Measurements from ENCODE around the gene SLC7A6.

SLC7A6 gene

DNA sequence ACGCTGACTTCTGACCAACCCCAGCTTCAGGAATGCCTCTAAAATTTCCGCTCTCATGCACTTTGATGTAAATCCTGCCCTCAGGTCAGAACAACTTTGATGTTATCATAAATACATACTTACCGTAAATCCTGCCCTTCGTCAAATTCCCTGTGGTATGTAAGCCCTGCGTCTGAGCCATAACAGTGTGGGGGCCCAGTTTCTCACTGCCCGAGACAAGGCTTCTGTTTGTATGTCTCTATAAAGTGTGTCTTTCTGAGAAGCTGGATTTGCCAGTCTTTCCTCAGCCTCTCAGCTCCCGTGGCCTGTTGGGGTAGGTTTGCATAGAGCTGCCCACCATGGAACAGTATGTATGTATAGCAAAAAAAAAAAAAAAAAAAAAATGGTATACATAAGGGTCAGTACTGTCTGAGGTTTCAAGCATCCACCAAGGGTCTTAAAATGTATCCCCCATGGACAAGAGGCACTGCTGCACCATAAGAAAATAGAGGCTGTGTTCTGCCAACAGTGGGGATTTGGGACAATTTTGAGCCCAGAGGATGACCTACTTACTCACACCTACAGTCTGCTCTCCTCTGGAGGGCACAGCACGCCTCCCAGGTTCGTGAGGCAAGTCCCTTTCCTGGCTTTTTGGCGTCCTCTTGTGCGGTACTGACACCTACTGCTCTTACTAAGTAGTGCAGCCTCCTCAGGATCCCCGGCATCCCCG, 64.0 kb downstream of the SLC7A6 start:
- peak; percentile 86 for DNase-seq (ENCODE audit: extremely low spot score)
- ChIA-PET CTCF (interaction anchor here (0.6 to 31.6 kb wide), 36 partner anchors 9 to 305 kb away, joined by 3 to 619 read pairs (median 6); partner anchors contain the start of genes DDX28, DUS2, NFATC3 and PLA2G15), POLR2A (no interaction called here)
- TF ChIP-seq, protein P1, sequence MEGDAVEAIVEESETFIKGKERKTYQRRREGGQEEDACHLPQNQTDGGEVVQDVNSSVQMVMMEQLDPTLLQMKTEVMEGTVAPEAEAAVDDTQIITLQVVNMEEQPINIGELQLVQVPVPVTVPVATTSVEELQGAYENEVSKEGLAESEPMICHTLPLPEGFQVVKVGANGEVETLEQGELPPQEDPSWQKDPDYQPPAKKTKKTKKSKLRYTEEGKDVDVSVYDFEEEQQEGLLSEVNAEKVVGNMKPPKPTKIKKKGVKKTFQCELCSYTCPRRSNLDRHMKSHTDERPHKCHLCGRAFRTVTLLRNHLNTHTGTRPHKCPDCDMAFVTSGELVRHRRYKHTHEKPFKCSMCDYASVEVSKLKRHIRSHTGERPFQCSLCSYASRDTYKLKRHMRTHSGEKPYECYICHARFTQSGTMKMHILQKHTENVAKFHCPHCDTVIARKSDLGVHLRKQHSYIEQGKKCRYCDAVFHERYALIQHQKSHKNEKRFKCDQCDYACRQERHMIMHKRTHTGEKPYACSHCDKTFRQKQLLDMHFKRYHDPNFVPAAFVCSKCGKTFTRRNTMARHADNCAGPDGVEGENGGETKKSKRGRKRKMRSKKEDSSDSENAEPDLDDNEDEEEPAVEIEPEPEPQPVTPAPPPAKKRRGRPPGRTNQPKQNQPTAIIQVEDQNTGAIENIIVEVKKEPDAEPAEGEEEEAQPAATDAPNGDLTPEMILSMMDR (IDR thresholded peaks at IDR 0.05; ENCODE audit: control extremely low read depth, extremely low read depth, low read depth, missing control alignments): peak; percentile 90

DNA sequence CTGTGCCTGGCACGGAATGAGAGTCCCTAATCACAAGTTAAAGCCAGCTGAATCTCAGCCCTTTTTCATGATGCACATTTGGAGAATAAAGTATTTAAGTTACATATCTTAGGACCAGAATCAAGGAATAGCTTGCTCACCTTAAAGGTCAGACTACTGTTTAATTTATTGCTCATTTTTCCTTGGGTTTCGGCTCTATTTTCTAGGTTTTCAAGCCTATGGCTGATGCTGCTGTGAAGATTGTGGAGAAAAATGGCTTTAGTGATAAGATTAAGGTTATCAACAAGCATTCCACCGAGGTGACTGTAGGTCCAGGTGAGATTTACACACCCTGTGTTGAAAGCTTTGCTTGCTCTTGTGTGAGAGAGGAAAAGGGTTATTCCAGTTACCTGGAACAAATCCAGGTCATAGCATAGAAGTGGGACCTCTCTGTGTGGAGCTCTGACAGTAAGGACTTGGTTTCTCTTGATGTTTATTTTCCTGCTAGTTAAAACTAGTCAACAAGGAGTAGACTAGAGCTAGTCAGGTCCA, 64.6 kb downstream of the SLC7A6 start:
- CTCF ChIA-PET: interaction anchor here (0.6 to 31.6 kb wide), 37 partner anchors 10 to 306 kb away, joined by 3 to 619 read pairs (median 6); partner anchors contain the start of genes DDX28, DUS2, NFATC3 and PLA2G15
- TF ChIP-seq, protein P1 (IDR thresholded peaks at IDR 0.05; ENCODE audit: control extremely low read depth, extremely low read depth, low read depth, missing control alignments): no peak
- POLR2A ChIA-PET: no interaction called here
- DNase-seq (ENCODE audit: extremely low spot score): no peak

DNA sequence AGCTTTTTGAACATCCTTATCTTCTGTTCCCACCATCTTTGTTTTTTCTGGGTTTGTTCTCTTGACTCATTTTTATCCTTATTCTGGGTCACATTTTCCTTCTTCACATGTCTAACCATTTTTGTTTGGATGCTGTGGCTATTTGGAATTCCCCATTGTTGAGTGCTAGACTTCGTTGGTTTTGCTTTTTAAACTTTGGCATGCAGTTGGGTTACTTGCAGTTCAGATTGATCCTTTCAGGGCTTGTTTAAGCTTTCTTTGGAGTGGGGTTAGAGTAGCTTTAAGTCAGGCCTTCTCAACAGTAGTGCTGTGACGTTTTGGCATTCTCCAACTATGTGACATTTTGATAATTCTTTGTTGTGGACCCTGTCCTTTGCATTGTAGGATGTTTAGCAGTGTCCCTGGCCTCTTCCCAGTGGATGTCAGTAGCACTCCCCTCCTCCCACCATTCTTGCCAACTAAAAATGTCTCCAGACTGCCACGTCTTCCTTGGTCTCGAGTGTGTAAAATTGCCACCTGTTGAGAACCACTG, 67.6 kb downstream of the SLC7A6 start:
- DNase-seq (ENCODE audit: extremely low spot score): no peak
- ChIA-PET POLR2A (no interaction called here), CTCF (interaction anchor here (0.7 to 31.6 kb wide), 9 partner anchors 10 to 104 kb away, joined by 3 to 619 read pairs (median 3); partner anchors contain the start of genes PLA2G15, PRMT7, SLC7A6 and SLC7A6OS)
- TF ChIP-seq, protein P1 (IDR thresholded peaks at IDR 0.05; ENCODE audit: control extremely low read depth, extremely low read depth, low read depth, missing control alignments): no peak

DNA sequence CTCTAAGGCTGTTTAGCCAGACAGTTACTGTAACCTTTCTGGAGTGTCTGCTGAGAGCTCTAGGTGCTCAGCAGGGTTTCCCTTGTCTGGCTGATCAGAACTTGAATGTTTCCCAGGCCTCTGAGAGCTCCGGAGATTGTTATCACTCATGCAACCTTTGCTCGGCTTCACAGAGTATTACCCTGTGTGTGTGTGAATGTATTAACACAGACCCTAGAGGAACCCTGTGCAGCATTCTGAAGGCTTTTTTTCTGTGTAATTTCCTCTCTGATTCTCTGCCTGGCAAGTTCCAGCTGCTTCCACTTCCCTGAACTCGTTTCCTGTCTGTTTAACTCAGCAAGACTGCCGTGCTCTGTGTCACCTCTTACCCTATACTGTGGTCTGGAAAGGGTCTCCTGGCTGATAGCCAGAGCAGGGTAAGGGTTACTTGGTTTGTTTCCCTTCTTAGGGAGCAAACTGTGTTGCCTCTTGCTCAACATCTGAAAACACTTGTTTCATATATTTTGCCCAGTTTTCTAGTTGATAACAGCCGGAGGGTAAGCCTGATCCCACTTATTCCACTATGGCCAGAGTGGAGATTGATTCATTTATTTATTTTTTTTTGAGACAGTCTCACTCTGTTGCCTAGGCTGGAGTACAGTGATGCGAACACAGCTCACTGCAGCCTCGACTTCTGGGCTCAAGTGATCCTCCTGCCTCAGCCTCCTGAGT, 68.2 kb downstream of the SLC7A6 start:
- CTCF ChIA-PET: interaction anchor here (0.7 to 31.6 kb wide), 7 partner anchors 11 to 104 kb away, joined by 3 to 619 read pairs (median 3); partner anchors contain the start of genes PRMT7, SLC7A6 and SLC7A6OS
- DNase-seq (ENCODE audit: extremely low spot score): no peak
- TF ChIP-seq, protein P1 (IDR thresholded peaks at IDR 0.05; ENCODE audit: control extremely low read depth, extremely low read depth, low read depth, missing control alignments): no peak
- POLR2A ChIA-PET: no interaction called here

DNA sequence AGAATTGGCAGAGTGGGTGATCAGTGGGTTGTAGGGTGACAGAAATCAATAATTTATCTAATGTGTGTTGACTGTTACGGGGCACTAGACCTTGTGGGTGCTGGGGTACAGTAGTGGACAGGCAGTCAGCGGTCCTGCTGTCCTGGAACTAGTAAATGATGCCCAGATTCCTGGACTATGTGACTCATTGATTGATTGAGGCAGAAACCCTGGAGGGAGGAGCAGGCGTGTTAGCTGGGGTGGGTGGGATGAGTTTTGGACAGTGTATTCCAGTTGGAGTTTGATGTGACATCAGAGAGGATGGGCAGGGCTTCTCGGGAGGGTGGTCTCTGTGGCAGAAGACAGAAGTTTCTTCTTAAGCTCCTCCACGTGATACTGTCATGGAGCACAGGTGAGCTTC, 70.8 kb downstream of the SLC7A6 start:
- CTCF ChIA-PET: interaction anchor here (0.8 to 31.6 kb wide), 4 partner anchors 9 to 78 kb away, joined by 3 to 619 read pairs (median 4); partner anchors contain the start of gene SLC7A6
- no peak for DNase-seq (ENCODE audit: extremely low spot score)
- TF ChIP-seq, protein P1 (IDR thresholded peaks at IDR 0.05; ENCODE audit: control extremely low read depth, extremely low read depth, low read depth, missing control alignments): no peak
- POLR2A ChIA-PET: interaction anchor here (0.5 kb wide), 1 partner anchor 119 kb away, joined by 3 read pairs; no protein-coding TSS in a partner anchor

Data from GM10248 (cell line).